SH-SY5Y (cell line): ENCODE results near the gene FEV.

Source experiments
- GATA2 ChIP-seq: IDR thresholded peaks from 2 replicates; pipeline ENCODE4 v1.6.1; 2011; ENCODE audit warnings: mild to moderate bottlenecking, low read depth, low read length
- GATA3 ChIP-seq: IDR thresholded peaks from 2 replicates; pipeline ENCODE4 v1.6.1; 2011; ENCODE audit warnings: low read depth, mild to moderate bottlenecking, low read length, moderate library complexity

DNA sequence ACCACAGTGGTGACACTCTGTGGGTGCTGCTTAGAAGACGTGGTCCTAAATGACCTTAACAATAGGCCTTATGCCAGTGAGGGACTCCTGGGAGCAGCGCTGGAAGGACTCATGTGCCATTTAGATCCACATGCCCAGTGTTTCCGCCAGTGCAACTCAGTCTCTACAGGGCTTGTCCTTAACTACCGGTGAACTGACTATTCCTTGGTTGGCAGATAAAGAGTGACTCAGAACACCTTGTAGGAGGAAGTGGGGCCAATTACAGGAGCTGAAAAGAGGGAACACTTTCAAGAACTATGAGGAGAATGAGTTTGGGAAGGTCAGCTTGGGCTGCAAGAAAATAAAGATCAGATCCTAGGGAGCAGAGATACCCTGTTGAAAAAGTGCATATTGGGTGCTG lies 27.3 kb downstream of the FEV start:
- TF ChIP-seq GATA3, result no peak
- no peak for TF ChIP-seq GATA2
